HG03039 (cell line): ENCODE data around the gene SEMA3A.
"Not testable (repeated sequence)": the region's sequence is repeated elsewhere in the genome, so short reads cannot be mapped to it uniquely, and the experiment has no call there.

Source experiments
- ATAC-seq: cut with Tn5 transposase; IDR thresholded peaks from one replicate; pipeline ENCODE4 v1.9.1; 2021; ENCODE audit warnings: mild to moderate bottlenecking, moderate library complexity; ENCODE audit not compliant: unreplicated experiment

Gene SEMA3A

DNA sequence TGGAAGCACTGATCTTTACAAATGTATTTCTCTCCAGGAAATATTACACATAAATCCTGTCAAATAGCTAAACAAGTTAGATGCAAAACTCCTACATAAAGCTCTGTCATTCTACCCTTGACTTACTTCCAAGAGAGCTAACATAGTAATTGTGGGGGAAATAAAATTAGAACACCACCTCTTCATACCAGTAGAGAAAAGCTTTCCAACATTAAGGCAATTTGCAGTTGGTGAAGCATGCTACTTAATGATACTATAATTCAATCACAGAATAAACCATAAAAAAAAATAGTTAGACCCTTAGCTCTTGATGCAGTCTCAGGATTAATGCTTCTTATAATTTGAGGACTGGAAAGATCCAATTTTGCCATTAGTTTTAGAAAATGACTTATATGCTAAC lies 35.2 kb downstream of the SEMA3A start:
- no peak for ATAC-seq

DNA sequence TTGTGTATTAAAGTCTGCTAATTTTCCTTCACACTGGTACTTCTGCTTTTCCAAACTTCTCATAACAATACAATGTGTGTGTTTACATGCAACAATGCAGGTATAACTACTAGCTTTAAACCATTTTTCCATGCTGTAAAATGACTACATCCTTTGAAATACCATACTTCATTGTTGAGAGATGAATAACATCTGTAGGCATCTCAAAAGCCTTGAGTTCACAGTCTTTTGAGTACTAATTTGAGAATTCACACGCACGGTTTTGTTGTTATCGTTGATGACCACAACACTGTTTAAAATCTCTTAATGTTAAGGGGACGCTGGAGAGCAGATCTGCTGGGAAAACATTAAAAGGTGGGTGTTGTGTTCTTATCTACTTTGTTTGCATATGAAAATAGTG lies 37.4 kb downstream of the SEMA3A start:
- ATAC-seq: no peak

DNA sequence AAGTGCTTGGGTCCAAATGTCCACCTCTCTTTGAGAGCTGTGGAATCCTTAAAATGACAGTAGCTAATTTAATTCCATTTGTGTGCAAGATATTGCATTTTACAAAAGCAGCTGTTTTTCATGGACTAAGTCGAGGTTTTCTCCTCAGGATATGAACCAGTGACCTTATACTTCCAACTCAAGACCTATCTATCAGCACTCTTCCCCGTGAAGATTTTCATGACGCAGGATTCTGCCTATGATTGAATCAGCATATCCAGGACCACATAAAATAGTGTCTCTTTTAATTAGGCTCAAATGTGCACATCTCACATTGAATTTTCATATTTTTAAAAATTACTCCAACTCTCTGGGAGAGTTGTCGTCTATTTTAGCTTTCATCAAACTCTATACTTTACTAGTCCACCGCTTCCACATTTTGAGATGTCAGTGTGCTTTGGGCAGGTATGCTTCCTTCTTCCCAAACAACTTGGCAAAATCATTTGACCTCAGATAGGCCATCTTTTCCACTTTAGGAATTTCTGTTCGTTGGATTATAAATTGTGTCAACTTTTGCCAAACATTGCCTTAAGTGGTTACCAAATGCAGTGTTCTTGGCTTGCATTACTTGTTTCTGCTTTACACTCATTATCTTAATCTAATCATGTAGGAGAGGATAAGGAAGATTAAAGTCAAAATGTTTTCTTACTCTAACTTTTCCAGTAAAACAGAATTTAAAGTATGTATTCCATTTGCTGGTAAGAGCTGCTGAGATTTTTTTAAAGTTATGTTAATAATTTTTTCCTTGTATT lies 39.4 kb downstream of the SEMA3A start:
- ATAC-seq: no peak

DNA sequence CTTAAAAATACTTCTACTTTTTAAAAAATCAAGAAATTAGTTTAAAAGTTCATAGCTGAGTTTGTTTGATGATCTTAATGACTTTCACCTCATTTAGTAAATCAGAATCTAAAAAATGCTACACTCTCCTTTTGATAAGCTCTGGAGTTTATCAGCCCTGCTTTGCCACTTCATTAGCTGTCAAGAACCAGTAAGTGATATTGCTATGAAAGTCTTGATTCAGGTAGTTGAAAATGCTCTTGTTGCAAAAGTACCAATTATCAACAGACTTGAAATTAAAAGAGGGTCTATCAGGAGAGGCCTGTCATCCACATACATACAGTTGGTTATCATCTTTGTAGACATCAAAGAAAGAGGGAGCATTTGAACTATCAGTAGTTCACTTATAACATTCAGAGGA lies 41.6 kb downstream of the SEMA3A start:
- no peak for ATAC-seq

DNA sequence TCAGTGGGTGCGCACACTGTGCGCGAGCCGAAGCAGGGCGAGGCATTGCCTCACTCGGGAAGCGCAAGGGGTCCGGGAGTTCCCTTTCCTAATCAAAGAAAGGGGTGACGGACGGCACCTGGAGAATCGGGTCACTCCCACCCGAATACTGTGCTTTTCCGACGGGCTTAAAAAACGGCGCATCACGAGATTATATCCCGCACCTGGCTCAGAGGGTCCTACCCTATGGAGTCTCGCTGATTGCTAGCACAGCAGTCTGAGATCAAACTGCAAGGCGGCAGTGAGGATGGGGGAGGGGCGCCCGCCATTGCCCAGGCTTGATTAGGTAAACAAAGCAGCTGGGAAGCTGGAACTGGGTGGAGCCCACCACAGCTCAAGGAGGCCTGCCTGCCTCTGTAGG lies 44.2 kb downstream of the SEMA3A start:
- ATAC-seq: not testable (repeated sequence)

DNA sequence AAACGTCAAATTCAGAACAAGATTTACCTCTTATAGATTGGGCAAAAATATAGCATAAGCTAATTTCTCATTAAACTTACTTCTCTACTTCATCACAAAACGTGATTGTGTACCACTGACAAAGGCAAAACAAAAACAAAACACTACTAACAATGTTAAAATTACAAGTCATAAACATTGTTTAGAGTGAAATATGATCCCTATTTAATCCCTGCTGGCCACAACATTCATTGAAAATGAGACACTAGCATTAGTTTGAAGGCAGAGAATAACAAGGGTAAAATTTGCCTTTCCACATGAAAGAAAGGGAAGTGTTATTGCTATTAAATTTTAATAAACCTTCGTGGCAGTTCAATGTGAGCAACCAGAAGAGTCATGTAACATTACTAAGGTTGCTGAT lies 45.0 kb downstream of the SEMA3A start:
- no peak for ATAC-seq

DNA sequence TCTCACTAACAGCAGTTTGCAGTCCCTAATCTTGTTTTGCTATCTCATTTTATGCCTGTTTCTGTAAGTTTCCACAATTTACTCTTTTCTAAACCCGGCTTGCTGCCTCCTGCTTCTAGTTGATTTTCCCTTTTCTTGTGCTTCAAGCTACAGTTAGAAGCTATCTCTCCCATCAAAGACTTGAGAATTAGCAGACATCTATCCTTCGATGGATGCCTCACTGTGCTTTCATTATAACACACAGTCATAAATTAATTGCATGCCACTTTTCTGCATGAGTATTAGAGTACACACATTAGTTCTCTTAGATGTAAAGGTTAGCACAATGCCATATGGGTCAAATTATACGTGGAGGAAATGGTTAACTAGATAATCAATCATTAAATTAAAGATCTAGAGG lies 48.7 kb downstream of the SEMA3A start:
- ATAC-seq: no peak

DNA sequence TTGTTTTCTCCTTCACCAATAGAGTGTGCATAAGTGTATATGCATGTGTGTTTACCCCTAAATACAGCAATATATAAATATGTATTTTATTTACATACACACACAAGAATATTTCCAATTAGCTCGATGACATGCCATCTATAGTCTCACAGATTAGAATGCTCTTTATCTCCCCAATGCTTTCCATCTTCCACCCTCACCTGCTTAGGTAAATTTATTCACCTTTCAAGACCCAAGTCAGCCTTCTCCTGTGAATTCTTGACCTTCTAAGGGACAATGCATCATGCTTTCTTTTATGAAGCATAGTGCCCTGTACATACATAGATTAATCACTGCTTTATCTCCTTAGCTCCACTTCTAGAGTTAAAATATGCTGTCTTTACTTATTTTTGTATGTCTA lies 49.7 kb downstream of the SEMA3A start:
- no peak for ATAC-seq

DNA sequence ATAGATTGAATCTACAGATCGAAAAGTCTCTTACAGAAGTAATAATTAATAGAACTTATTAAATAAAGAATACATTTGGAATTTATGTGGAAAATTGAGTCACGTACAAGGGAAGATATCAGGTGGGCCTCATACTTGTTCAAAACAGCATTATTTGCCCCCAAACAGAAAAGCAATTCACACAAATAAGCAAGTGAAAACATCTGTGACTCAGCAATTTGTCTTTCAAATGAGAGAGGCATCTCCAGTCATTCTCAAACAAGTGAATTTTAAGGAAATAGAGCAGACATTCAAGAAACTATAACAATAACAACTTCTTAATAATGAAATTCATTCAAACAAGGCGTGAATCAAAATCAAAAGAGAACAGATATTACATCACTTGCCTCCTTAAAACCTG lies 50.1 kb downstream of the SEMA3A start:
- no peak for ATAC-seq

DNA sequence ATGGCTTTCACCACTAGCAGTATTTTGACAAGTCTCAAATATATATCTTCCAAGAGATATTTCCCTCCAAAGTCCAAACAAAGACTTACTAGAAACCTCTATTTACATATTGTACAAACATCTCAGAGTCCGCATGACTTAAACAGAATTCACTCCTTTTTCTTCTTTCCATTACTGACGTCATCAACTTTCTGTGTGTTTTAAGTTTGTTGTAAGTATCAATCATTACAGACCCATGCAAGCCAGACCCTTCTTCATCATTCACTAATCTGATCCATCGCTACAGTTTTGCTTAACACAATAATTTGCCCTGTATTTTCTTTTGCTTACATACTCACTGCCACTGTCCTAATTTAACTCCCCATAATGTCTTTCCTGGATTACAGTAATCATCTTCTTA lies 51.9 kb downstream of the SEMA3A start:
- no peak for ATAC-seq

DNA sequence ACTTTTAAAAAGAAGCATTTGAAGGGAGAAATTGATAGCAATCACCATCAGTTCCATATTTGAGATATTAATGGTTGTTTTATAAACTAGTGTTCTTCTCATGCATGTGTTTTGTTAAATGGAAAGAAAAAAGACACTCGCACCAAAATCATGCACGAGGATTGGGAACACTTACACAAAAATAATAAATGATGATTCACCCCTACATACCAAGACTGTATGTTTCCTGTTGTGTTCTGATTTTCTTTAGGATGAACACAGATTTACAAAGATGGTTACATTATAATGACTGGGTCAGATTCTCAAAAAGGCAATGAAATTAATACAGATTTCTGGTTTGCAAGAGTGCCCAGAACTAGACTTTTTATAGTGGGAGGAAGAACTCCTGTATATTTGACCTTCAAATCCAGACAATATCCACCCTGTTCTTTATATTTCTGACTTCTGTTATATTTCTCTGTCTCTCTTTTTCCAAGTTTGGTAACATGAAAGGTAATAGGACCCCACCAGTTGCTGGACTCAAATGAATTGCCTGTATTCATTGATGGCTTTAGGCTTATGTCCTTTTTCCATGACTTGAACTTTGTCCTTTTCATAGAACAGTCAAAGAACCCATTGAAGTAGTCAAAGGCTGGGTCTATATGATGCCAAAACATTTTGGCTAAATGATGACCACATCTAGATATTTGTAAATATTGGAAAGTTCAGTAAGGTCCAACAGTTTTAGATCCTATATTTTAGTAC lies 54.4 kb downstream of the SEMA3A start:
- ATAC-seq: no peak

DNA sequence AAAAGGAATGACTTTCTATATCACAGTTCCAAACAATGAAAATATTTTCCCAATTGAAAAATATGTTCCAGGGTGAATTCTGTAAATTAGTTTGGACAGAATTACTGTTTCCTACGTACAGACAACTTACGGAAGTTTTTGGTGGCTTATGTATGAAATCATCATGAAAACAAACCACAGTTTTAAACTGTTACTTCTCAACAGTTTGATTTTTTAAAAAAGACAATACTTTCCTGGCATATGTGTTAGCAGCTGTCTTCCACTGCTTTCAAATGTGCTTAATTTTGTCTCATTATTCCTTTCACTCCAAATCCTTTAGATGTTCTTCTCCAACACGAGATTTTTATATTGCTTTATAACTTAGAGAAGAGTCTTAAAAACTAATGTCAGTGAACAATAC lies 56.2 kb downstream of the SEMA3A start:
- no peak for ATAC-seq

DNA sequence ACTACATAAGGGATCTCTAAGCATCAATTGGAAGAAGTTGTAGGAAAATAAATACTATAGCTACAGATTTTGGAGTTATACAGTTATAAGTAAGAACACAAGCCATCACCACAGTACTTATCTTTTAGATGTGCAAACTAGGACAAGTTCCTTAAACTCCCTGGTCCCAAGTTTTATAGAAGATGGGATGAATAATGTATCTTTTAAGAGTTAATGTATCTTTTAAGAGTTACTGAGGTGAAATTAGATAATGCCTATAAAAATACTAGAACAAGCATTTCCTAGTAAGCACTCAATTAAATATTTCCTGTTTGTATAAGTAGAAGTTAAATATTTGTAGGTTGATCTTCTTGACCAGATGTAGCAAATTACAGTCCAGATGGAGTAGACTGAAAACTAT lies 56.8 kb downstream of the SEMA3A start:
- no peak for ATAC-seq

DNA sequence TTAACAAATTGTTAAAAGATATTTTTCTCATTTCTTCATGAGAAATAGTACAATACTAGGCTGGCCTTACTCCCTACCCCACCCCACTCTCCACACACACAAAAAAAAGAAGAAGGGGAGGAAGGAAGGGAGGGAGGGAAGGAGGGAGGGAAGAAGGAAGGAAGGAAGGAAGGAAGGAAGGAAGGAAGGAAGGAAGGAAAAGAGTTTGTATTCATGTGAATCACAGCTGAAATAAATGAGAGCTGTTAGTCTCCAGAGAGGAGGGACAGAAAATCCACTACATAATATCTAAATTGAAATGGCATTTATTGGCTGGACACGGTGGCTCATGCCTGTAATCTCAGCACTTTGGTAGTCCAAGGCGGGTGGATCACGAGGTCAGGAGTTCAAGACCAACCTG lies 57.8 kb downstream of the SEMA3A start:
- no peak for ATAC-seq

DNA sequence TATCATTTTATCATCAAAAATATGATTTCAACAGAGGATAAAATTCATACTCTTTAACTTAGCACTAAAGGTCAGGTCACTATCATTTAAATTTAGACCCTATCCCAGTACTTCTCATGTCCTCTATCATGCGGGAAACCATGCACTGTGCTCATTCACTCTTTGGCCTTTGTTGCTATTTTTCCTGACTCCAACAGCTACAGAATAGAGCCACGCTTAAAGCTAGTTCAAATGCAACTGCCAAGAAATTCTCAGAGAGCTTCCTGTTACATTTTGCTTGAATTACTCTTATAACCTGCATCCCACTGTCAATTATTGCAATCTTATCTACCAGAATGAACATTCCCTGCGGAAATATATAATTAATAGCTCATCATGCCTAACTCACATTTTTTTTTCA lies 58.3 kb downstream of the SEMA3A start:
- no peak for ATAC-seq

DNA sequence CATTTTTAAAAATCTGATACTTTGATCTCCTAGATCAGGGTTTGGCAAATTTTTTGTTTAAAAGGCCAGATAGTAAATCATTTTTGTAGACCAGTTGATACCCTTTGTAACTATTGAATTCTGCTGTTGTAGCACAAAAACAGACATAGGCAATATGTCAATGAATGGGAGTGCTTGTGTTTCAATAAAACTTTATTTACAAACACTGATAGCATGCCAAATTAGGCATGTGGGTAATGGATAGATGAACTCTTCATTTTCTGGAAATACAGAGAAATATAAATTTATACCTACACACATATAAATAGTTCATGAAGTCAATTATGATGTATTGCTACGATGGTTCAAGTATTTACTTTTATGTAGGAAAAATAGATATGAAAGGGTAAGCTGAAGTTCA lies 60.4 kb downstream of the SEMA3A start:
- no peak for ATAC-seq

DNA sequence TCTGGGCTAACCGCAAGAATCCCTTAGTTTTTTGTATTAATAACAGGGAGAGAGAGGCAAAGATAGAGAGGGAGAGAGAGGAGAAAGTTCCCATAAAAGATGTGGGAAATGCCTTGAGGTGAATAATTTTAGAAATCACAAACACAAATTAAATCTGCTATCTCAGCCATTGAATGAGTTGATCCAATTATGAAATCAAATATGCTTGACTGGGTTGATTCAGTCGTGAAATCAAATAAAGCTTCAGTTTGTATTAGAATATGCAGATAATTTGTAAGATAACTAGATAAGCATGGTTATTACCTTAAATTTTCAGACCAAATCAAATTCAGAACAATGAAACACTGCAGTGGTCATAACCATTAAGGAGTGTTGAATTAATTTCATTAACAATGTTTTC lies 68.9 kb downstream of the SEMA3A start:
- no peak for ATAC-seq

DNA sequence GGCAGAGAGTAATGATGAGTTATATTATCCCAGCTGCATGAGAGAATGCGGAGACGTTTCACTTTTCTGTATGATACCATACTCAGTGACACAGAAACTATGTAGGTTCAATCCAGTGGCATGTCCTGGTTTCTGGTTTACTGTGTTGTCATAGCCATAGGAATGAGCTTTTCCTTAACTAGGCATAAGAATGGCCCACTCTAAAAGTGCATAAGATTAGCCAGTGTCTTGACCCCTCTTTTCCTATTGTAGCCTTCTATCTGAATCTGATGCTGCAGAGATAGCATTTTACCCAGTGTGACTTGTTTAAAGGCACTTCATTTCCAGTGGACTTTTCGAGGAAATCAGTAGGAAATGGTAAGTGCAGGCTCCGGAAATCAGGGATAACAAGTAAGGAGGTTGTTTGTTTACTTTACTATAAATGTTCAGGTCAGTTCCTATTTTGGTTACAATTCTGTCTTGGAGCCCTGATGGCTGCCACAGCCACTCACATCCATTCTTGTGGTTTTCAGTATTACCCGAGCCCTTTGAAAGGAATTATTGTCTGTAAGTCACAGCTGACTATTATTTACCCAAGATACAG lies 70.5 kb downstream of the SEMA3A start:
- no peak for ATAC-seq

DNA sequence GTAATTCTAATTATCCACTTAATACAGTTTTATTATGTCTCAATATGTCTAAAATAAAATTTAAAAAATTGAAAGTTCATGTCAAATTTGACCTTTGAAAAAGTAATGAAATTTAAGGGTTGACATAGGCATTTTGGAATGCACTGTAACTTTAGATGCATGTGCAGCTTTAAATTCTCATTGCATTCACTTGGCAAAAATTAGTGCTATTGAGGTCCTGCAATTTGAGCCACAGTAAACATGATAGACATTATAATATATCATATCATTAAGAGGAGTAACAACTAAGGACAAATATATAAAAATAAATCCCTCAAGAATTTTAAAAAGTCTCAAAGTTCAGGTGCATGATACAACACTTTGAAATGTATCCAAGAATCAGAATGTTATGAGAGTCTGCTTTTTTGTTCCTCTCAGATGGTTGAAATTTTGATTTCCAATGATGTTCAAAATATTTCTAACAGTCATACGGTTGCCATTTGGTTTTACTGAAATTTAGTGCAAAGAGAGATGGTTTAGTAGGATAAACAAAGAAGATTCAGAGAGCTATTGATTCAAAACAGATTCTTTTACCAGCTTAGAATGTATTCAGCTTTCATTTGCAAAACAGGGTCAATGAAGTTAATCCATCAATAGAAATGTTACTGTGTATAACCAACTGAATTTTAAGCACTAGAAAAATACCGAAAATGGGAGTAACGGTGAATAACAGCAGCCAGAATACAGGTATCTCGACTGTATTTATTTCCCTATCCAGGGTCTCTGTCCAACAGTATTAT lies 71.8 kb downstream of the SEMA3A start:
- ATAC-seq: no peak

DNA sequence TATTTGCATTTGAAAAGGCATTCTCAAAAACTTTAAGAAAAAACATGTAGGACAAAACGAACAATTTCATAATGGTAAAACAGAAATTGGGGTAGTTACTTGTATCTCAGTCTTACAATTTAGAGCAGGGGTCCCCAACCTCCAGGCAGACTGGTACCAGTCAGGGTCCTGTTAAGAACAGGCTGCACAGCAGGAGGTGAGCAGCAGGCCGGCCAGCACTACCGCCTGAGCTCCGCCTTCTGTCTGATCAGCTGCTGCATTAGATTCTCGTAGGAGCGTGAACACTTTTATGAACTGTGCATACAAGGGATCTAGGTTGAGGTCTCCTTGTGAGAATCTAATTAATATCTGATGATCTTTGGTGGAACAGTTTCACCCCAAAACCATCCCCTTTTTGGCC lies 77.3 kb downstream of the SEMA3A start:
- ATAC-seq: no peak
